ENCODE results near the gene KCNJ5. TPM values are rescaled to one million over a fixed set of nuclear protein-coding genes. Genes with fewer than 3 reads are reported as not detected.
"Not testable (repeated sequence)": the region's sequence is repeated elsewhere in the genome, so short reads cannot be mapped to it uniquely, and the experiment has no call there.

The KCNJ5 gene
- total RNA-seq, 1 donor from 2014 or later = 1.6 TPM

DNA sequence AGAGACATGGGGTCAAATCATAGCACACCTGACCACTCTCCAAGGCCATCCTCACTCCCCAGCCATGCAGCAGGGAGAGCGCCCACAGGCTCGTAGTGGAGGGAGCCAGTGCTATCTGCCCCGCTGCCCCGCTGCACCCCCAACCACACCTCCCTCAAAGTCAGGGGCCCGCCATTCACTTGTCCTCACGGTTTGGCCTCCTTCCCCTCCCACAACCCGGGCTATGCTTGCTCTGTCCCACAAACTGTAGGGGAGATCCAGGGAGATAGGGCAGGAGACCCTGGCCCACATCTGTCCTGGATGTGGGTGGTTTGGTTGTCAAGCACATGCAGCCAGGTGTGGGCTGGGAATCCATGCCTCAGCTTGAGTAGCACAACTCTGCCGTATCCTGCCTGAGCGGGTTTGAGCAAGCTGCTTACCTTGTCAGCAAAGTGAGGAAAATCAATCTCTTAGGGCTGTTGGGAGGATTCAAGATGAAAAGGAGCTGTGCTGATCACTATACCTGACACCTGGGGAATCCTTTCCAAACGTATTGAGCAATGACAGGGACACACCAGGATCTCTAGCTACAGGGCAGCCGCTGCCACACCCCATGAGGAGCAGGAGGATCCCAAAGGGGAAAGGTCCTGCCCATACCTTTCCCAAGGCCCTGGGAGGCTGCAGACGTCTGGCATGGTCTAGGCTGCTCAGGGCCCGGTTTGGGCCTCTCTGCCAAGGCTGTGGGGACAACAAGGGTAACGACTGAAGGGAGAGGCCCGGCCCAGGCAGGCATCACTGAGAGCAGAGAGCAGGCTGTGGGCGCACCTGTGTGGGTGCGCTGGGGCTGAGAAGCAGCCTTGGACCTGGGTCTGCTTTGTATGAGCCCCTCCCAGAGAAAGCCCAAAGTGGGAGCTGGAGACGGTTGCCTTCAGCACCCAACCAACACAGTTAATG is 23.3 kb downstream of the KCNJ5 start:
- no peak for DNase-seq

DNA sequence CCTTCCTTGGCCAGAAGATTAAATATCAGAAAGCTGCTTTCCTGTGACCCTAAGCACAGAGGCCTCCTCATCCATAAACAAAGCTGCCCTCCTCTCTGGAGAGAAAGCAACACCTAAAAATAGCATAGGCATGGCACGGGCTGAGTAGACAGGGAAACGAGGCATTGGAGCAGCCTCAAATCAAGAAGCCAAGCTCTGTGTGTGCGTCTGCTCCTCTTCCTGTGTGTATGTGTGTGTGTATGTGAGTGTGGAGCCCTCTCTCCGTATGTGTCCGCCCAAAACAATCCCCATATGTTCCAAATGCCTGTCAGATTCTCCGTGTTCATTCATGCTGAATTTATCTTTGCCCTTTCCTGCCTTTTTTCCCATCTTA is 24.0 kb downstream of the KCNJ5 start:
- no peak for DNase-seq

DNA sequence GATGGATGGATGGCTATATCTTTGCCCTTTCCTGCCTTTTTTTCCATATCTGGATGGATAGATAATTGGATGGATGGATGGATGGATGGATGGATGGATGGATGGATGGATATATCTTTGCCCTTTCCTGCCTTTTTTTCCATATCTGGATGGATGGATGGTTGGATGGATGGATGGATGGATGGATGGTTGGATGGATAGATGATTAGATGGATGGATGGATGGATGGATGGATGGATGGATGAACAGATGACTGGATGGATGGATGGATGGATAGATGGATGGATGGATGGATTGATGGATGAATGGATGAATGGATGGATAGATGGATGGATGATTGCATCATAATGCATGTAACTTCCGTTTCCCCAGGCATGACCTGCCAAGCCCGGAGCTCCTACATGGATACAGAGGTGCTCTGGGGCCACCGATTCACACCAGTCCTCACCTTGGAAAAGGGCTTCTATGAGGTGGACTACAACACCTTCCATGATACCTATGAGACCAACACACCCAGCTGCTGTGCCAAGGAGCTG is 24.9 kb downstream of the KCNJ5 start:
- DNase-seq = no peak

DNA sequence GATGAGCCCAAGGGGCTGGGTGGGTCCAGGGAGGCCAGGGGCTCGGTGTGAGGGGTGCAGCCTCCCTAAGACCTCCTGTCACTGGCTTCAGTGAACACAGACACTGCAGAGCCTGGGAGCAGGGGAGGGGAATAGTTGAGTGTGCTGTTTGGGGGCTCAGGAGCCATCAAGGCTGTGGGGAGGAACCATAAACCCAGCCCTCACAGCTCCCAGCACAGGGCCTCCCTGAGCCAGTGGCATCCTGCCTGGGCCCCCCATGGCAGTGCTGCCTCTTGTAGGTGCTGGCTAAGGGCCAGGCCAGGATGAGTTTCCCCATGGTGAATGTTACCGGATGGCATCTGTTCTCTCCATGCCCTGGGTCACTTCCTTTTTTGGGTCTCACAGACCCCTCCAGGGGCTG is 25.5 kb downstream of the KCNJ5 start:
- DNase-seq = no peak

DNA sequence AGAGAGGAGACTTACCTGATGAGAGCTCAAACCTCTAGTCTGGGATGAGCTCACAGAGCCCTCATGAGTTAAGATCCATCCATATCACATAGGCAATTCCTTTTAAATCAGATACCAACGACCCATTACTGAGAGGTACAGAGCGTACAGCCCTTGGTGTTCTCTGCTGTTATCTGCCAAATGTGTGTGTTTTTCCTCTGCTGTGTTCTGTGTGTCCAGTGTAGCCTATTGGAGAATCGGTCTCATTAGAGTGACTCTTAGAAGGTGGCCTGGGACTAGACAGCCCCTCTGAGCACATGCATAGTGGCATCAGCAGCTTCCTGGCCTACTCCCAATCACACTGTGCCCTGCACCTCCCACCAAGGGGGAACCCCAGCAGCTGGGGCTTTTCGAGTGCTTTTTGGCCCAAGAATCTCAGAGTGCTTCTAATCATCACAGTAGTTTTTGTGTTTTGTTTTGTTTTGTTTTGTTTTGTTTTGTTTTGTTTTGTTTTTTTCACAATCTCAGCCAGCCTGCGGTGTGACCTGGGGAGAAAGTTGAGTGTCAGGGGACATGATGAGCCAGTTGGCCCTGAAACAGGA is 26.1 kb downstream of the KCNJ5 start:
- no peak for DNase-seq

DNA sequence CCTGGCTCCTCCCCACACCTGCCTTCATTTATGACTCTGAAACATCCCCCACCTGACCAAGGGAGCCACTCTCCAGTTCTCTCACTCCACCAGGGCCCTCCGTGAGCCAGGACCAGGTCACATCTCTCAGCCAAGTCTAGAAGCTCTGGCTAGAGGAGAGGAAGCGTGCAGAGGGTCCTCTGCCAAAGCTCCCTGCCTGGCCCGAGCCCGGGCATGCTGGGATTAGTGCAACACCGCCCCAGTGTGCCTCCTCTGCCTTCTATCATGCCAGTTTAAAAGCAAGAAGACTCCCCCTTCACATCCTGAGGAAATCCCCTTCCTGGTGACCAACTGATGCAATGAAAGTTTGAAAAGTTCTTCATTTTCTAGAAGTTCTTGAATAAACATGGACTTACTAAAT is 28.1 kb downstream of the KCNJ5 start:
- DNase-seq = no peak

DNA sequence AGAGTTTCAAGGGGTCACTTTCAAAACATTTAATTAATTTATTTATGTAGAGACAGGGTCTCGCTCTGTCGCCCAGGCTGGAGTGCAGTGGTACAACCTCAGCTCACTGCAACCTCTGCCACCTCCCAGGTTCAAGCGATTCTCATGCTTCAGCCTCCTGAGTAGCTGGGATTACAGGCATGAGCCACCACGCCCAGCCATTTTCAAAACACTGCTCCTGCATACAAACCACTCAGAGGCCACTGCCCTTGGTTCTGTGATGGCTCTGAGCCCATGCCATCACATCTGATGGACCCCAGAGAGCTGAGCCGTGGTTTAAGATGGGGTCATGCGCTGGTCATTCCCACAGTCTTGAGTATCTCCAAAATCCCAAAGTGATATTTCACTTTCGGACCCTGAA is 28.5 kb downstream of the KCNJ5 start:
- DNase-seq = not testable (repeated sequence)

DNA sequence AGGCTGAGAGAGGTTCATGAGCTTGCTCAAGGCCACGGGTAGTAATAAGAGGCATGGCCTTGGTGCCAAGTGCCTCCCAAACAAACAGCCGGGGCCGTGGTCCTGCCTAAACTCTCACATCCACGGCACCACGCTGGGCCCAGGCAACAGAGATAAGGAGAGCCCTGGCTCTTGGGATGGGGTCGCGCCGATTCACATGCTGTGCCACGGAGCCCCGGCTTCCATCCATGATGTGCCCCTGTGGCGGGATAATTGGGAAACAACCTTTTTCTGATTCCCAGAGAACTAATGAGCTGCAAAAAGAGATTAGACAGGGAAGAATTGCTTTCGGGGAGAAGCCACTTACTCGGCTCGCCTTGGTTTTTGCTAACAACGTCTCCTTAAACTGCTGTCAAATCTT is 29.5 kb downstream of the KCNJ5 start:
- DNase-seq = no peak

DNA sequence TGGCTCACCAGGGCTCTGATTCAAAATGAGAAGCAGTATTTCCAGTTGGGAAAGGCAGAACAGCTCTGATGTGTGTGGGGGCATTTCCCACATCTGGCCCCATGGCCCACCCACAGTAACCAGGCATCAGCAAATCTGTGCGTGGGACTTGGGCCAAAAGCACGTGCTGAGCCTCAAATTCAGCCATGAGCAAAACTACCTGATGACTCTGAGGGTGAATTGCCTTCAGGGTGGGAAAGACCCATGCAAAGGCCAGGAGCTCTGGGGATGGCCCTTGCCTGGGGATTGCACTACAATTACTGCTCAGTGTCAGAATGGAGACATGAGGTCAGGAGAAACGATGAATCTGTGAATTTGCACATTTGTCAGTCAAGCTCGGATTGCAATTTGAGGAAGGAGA is 30.6 kb downstream of the KCNJ5 start:
- no peak for DNase-seq

DNA sequence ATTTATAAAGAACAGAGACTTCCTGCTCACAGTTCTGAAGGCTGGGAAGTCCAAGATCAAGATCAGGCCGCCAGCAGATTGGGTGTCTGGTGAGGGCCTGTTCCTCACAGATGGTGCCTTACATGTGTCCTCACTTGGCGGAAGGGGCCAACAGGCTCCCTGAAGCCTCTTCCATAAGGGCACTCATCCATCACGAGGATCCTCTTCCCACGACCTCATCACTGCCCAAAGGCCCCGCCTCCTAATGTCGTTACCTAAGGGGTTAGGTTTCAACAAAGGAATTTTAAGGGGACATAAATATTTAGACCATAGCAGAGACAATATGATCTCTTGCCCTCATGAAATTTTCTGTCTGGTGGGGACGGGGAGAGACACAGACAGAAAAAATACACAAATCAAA is 32.9 kb downstream of the KCNJ5 start:
- no peak for DNase-seq

DNA sequence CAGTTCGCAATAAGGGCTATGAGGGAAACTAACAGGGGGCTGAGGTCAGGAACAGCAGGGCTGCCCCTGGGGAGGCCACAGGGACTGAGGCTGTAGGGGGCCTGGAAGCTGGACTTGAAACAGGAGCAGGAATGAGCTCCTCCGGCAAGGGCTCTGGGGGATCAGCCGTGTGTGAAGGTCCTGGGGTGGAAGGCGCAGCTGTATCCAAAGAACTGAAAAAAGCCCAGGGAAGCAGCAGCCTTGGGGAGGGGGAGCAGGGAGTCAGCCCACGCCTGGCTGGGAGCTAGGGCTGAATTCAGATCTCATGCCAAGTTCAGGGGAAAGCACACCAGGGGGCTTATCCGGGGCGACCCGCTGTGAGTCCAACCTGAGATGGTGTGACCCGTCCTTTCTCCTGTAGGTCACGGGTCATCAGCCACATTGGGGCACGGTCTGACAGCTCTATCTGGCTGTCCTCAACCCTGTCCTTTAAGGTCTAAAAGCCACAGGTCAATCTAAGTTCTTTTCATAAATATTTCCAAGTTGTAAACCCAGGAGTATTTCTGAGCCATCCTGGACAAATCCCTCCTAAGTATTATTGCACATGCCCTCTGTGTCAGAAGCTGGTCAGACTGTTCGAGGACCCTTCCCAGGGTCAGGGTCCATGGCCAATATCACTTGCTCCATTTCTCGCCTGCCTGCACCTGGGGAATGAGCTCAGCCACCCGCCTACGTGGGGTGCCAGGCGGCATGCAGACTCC is 33.5 kb downstream of the KCNJ5 start:
- DNase-seq = no peak

DNA sequence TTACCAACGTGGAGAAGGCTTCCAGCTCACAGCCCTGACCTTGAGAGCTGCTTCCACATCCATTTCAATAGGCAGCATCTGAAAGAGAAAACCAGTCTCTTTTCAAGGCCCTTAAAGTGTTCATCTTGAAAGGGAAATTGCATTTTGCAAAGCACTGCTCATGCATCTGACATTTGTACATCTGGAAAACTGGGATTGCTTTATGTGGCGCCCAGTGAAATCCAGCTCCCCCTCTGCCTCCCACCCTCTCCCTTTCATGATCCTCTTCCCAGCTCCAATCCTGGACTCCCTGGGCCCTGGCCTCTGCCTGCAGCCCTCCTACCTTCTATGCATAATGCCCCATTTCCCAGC is 34.1 kb downstream of the KCNJ5 start:
- DNase-seq = no peak

DNA sequence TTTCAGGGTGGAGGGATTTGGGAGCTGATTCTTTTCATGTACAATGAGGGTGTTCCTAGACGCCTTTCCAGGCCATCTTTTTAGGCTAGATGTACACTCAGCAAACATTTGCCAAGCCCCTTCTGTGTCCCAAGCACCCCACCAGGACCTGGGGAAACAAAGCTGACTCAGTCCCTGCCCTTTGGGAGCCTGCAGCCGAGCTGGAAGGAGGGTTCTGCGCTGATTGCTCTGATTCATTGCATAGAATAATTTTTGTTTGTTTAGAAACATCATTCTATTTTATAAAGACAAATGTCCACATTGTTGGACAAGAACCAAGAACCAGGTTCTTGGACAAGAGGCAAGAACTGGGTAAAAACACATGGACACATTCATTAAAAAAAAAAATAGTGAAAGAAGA is 34.8 kb downstream of the KCNJ5 start:
- no peak for DNase-seq

DNA sequence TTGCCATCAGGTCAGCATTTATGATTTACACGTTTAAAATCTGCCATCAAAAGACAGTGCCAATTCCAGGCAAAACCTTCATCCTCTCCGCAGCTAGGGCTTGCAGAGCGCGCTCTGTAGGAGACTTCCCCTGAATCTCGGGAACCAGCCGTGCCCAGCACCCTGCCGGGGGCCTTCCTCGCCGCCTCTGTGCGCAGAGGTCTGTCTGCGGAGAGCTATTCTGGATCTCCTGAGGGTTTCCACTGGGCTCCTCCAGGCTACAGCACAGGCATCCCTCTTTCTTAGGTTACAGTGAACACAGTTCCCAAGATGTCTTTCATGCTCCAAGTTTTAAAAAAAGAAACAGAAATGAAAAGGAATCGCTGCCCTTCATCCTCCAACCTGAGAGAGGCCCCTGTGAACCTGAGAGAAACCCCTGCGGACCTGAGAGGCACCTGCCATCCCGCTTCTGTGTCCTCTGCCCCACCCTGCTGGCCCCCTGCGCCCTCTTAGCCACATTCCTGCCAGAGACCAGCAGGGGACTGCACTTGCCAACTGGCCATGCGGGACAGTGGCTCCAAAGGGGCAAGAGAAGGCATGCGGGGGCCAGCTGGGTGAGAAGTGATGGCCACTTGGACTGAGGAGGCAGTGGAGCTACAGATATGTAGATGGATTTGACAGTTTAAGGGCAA is 35.4 kb downstream of the KCNJ5 start:
- no peak for DNase-seq

DNA sequence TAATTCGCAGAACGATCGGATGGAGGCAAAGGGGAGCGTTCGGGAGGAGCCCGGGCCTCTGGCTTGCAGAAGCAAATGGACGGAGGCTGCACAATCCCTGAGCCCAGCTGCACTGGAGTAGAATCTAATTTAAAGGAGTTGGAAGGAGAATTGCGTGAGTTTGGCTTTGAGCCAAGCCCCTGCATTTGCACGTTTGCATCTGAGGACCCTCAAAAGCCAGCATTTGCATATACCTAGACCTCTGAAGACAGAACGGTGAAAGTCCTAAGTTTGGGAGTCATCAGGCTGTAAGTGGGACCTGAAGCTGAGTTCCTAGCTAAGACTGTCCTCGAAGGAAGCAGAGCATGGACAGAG is 35.9 kb downstream of the KCNJ5 start:
- DNase-seq = no peak

DNA sequence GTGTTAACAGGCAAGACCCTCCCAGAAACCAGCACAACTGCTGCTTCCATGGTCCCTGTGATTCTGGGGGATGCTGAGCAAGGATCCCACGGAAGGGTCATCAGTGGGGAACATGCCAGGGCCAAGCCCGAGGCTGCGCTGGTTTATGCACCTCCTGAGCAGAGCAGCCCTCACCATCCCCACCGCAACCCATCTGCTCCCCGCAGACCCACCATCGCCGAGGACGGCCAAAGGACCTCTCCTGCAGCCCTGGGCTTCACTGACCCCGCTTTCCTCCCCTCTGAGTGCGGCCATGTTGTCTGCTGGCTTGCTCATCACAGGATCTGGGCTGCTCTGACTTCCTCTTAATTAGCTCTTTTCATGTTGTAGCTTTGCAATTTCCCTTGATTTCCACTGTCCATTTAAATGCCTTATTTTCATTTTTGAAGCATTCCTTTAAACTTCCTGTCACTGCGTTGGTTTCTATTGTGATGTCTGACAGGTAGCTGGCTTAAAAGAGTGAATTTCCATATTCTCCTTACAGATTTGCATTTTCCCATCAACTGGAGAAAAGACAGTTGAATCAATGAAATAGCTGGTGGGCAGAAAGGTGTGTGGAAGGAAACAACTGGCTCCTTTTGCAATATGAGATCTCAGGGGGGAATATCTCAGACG is 36.7 kb downstream of the KCNJ5 start:
- DNase-seq = no peak

DNA sequence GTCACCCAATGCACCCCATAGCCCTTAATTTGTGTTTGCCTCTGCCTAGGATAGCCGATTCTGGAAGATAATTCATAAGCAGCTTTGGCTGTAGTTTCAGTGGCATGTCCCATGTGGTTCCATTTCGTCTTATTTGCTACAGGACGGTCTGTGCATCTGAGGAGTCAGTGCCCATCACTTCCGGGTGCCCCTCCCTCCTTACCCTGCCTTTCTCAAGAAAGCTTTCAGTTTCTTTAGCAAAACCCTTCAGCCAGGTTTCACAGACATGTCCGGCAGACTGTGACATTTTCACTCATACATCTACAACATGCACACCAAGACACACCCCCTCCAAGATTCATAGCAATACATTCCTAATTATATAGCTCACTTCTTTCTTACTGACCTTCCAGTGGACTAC is 37.2 kb downstream of the KCNJ5 start:
- no peak for DNase-seq

DNA sequence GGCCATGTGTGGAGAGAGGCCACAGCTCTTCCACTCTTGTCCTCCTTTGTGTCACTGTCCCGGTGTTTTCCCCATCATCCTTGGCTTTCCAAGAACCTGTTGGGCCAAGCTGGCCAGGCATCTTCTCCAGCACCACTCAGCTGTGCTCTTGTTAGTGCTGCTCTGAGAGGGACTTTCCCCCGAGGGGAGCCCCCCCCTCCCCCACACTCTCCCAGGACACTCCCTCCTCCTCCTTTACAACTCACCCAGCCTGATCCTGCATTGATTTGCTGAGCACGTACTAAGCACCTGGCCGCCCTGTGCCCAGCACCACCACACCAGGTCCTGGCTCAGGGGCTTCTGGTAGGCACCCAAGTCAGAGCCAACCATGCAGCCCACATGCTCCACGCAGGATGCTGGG is 38.3 kb downstream of the KCNJ5 start:
- DNase-seq = no peak

DNA sequence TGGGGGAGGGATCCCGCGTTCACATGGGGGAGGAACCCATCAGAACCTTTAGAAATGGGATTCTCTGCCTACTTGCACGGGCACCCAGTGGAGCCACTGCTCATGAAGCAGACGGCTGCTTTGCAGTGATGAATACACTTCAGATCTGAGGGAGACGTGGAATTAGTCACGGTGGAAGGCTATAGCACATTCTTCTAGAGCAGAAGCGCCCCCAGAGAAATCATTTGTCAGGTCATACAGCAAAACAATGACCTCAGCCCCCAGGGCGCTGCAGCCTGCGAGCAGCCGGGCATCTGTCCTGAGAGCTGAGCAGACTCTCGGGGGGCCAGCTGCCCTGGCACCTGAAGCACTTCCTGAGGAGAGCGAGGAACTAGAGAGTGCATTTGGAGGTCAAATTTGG is 38.8 kb downstream of the KCNJ5 start:
- no peak for DNase-seq

DNA sequence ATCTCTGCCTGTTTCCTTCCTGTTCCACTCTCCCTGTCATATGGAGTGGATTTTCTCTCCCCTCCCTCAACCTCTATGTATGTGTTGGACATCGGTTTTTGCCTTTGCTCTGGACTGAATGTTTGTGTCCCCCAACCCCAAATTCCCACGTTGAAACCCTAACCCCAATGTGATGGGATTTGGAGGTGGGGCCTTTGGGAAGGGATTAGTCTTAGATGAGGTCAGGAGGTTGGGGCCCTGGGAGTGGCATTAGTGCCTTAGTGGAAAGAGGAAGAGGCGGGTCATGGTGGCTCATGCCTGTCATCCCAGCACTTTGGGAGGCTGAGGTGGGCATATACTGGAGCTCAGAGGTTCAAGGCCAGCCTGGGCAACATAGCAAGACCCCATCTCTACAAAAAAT is 39.9 kb downstream of the KCNJ5 start:
- DNase-seq = no peak

DNA sequence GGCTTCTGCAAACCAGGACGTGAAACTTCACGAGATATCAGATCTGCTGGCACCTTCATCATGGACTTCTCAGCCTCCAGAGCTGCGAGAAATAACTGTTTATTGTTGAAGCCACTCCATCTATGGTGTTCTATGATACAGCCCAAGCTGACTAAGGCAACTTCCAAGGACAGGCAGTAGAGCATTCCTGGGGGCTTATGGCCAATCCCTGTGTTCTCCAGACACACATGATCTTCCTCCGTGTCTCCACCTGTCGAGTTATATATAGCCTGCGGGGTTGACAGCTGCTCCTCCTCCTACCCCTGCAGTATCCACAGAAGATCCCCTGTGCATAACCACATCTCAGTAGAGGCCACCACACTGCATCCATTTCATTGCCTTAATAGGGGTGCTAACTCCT is 40.5 kb downstream of the KCNJ5 start:
- DNase-seq = no peak

DNA sequence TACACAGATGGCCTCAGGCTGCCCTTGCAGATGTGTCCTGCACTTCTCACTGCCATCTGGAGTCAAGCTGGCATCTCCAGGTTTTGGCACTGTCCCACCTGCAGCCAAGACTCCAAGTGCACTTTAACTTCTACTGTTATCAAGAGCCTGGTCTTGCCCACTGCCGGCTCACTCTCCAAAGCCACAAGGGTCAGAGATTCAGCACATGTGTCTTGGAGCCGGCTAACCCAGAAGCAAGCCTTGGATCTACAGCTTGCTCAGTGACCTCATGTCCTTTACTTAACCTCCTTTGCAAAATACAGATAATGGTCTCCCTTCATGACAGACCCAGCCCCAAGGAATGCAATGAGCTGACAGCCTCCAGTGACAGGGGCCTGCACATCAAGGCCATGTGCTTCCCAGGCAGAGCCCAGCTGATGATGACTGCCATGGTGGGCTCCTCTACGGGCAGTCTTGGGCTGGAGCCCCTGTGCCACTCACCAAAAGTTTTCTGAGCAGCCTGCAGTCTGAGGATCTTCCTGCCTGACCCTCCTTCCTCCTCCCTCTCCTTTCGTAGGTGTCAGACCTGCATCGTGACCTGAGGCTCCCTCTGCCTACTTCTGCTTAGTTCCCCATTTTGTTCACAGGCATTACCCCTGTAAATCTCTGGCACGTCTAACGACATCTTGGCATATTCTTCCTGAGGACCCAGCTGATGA is 42.5 kb downstream of the KCNJ5 start:
- no peak for DNase-seq

Measured in occipital lobe (tissue), 2 donors.